SK-N-SH (cell line): ENCODE results near the gene CTCF.

Experiments used
- CHD2 ChIP-seq: fragments of 150-350 bp; IDR thresholded peaks from 2 replicates; pipeline ENCODE4 v1.6.1; 2018; ENCODE audit warnings: low read length; ENCODE audit not compliant: partially characterized antibody
- EP300 ChIP-seq, 2 experiments: IDR thresholded peaks; 2 replicates each; pipeline versions ENCODE4 v1.4.0 to v1.6.1; 2012; ENCODE audit warnings: borderline replicate concordance in 1 of 2, low read depth in 1 of 2, low read length in 1 of 2
- EZH2phosphoT487 ChIP-seq: fragments of 200-600 bp; sonication (generic); IDR thresholded peaks from 2 replicates; pipeline ENCODE4 v1.6.1; 2017; ENCODE audit warnings: low read depth, mixed run types, mild to moderate bottlenecking, antibody characterized with exemption, moderate library complexity, borderline replicate concordance
- FOXJ3 ChIP-seq: sonication (generic); formaldehyde crosslinking; IDR thresholded peaks from 2 replicates; pipeline ENCODE4 v1.5.1; 2020; ENCODE audit warnings: mild to moderate bottlenecking, missing genetic modification reagents
- POLR2AphosphoS5 ChIP-seq: IDR thresholded peaks from 2 replicates; pipeline ENCODE4 v1.6.1; 2012; ENCODE audit warnings: low read depth, low read length
- REST ChIP-seq: IDR thresholded peaks from 2 replicates; pipeline ENCODE4 v1.6.1; 2012; ENCODE audit warnings: mild to moderate bottlenecking, low read depth, low read length, moderate library complexity
- RFX5 ChIP-seq: IDR thresholded peaks from 2 replicates; pipeline ENCODE4 v1.6.1; 2012; ENCODE audit warnings: mild to moderate bottlenecking, improper control_type of control experiment, low read length
- RXRA ChIP-seq: IDR thresholded peaks from 2 replicates; pipeline ENCODE4 v1.4.0; 2012; ENCODE audit warnings: low read depth, mild to moderate bottlenecking, borderline replicate concordance
- TAF1 ChIP-seq: IDR thresholded peaks from 2 replicates; pipeline ENCODE4 v1.6.1; 2012; ENCODE audit warnings: low read depth, mild to moderate bottlenecking, low read length, moderate library complexity, borderline replicate concordance
- TF ChIP-seq, protein P1 (sequence below): fragments of 200-600 bp; sonication (generic); IDR thresholded peaks from 2 replicates; pipeline ENCODE4 v1.6.1; 2017; ENCODE audit warnings: antibody characterized with exemption, mild to moderate bottlenecking, moderate library complexity
- TF ChIP-seq, protein P2 (sequence below): fragments of 150-350 bp; IDR thresholded peaks from 2 replicates; pipeline ENCODE4 v1.6.1; 2016; ENCODE audit warnings: mild to moderate bottlenecking, low read depth, low read length
- TF ChIP-seq, protein P3 (sequence below): IDR thresholded peaks from 2 replicates; pipeline ENCODE4 v1.4.0; 2012; ENCODE audit warnings: low read depth
- TF ChIP-seq, protein P4 (sequence below): fragments of 150-350 bp; IDR thresholded peaks from 2 replicates; pipeline ENCODE4 v1.6.1; 2017; ENCODE audit warnings: antibody characterized with exemption, low read length, low read depth, borderline replicate concordance
- TF ChIP-seq, protein P5 (sequence below): IDR thresholded peaks from 2 replicates; pipeline ENCODE4; 2012

DNA sequence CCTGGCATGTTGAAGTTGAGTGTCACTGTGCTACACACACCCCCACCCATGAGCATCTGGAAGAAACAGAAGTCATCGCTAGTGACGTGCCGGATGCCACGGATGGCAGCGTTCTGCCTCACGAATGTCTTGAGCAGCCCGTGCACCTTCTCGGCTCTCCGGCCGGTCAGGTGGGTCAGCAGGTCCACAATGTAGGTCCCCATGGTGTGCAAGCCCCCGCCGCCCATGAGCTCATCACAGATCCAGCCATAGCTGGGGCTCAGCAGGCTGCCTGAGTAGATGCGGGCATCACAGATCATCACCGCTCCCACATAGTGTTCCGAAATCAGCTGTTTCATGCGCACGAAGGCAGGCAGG lies 113.2 kb downstream of the CTCF start:
- no peak for TF ChIP-seq RXRA
- TF ChIP-seq, protein P1, sequence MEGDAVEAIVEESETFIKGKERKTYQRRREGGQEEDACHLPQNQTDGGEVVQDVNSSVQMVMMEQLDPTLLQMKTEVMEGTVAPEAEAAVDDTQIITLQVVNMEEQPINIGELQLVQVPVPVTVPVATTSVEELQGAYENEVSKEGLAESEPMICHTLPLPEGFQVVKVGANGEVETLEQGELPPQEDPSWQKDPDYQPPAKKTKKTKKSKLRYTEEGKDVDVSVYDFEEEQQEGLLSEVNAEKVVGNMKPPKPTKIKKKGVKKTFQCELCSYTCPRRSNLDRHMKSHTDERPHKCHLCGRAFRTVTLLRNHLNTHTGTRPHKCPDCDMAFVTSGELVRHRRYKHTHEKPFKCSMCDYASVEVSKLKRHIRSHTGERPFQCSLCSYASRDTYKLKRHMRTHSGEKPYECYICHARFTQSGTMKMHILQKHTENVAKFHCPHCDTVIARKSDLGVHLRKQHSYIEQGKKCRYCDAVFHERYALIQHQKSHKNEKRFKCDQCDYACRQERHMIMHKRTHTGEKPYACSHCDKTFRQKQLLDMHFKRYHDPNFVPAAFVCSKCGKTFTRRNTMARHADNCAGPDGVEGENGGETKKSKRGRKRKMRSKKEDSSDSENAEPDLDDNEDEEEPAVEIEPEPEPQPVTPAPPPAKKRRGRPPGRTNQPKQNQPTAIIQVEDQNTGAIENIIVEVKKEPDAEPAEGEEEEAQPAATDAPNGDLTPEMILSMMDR, result no peak
- TF ChIP-seq, protein P2, sequence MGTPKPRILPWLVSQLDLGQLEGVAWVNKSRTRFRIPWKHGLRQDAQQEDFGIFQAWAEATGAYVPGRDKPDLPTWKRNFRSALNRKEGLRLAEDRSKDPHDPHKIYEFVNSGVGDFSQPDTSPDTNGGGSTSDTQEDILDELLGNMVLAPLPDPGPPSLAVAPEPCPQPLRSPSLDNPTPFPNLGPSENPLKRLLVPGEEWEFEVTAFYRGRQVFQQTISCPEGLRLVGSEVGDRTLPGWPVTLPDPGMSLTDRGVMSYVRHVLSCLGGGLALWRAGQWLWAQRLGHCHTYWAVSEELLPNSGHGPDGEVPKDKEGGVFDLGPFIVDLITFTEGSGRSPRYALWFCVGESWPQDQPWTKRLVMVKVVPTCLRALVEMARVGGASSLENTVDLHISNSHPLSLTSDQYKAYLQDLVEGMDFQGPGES, result no peak
- no peak for TF ChIP-seq RFX5
- TF ChIP-seq TAF1, result no peak
- TF ChIP-seq, protein P3, sequence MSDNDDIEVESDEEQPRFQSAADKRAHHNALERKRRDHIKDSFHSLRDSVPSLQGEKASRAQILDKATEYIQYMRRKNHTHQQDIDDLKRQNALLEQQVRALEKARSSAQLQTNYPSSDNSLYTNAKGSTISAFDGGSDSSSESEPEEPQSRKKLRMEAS, result no peak
- TF ChIP-seq CHD2, result no peak
- TF ChIP-seq POLR2AphosphoS5, result no peak
- no peak for TF ChIP-seq REST
- TF ChIP-seq, protein P4, sequence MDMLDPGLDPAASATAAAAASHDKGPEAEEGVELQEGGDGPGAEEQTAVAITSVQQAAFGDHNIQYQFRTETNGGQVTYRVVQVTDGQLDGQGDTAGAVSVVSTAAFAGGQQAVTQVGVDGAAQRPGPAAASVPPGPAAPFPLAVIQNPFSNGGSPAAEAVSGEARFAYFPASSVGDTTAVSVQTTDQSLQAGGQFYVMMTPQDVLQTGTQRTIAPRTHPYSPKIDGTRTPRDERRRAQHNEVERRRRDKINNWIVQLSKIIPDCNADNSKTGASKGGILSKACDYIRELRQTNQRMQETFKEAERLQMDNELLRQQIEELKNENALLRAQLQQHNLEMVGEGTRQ, result no peak
- no peak for TF ChIP-seq FOXJ3 (CRISPR knock-in tag)
- TF ChIP-seq, protein P5, sequence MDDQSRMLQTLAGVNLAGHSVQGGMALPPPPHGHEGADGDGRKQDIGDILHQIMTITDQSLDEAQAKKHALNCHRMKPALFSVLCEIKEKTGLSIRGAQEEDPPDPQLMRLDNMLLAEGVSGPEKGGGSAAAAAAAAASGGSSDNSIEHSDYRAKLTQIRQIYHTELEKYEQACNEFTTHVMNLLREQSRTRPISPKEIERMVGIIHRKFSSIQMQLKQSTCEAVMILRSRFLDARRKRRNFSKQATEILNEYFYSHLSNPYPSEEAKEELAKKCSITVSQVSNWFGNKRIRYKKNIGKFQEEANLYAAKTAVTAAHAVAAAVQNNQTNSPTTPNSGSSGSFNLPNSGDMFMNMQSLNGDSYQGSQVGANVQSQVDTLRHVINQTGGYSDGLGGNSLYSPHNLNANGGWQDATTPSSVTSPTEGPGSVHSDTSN, result no peak
- TF ChIP-seq EZH2phosphoT487, result no peak
- no peak for TF ChIP-seq EP300 (IDR thresholded peaks at IDR 0.05; ENCODE audit: borderline replicate concordance in 1 of 2, low read depth in 1 of 2, low read length in 1 of 2)
